ENCODE results near the gene LYST. TPM values are rescaled to one million over a fixed set of nuclear protein-coding genes. Genes with fewer than 3 reads are reported as not detected.

Gene LYST
- polyA plus RNA-seq, 3 donors = 46.3 to 128 (median 67.9) TPM

- Histone ChIP-seq H3K4me1 (ENCODE audit: control insufficient read depth in 1 of 2, insufficient read depth in 2 of 2, low read length in 2 of 2) (peaks cover 76 to 95% of the 10 kb centered on the region in 2 donors), H4K20me1 (ENCODE audit: insufficient read depth, low read length) (peaks cover 98% of the 10 kb centered on the region), H3K27me3 (ENCODE audit: control insufficient read depth in 2 of 2, insufficient read depth in 2 of 2, low read length in 2 of 2) (no peaks in the 10 kb centered on the region), H3K4me2 (replicated peaks; ENCODE audit: extremely low read depth, low read length, poor library complexity, severe bottlenecking) (peak overlapping the region; percentile 9), H3K9ac (ENCODE audit: insufficient read depth, low read length, poor library complexity, severe bottlenecking) (no peak overlapping the region), H3K36me3 (replicated peaks in 1 of 2; ENCODE audit: control insufficient read depth in 1 of 2, insufficient read depth in 2 of 2, low read length in 2 of 2) (no peaks in the 10 kb centered on the region), H3K79me2 (ENCODE audit: insufficient read depth, low read length) (peaks cover 100% of the 10 kb centered on the region), H3K4me3 (replicated peaks in 1 of 3; ENCODE audit: low read depth in 2 of 3, low read length in 3 of 3) (peak overlapping the region in 1 of 3 experiments; percentile 8), H2AFZ (ENCODE audit: insufficient read depth, low read depth, low read length, poor library complexity, severe bottlenecking) (no peak overlapping the region), H3K9me3 (replicated peaks in 1 of 2; ENCODE audit: control insufficient read depth in 1 of 2, insufficient read depth in 1 of 2, low read length in 2 of 2) (no peaks in the 10 kb centered on the region), H3K27ac (ENCODE audit: low read depth in 1 of 2, low read length in 2 of 2) (peak overlapping the region in 1 of 2 donors; percentile 77)
- H3K36me3 Mint-ChIP-seq = peaks cover 27 to 31% of the 10 kb centered on the region in 2 donors
- no peak overlapping the region for H3K4me3 Mint-ChIP-seq
- no CpG with 5 or more reads among the region's 2 CpGs for WGBS (ENCODE audit: insufficient coverage)
- intact Hi-C loops (cut with micrococcal nuclease) = no loop called here
- peak overlapping the region; percentile 16 to 74 (median 37) for H3K27ac Mint-ChIP-seq
- H3K27me3 Mint-ChIP-seq (ENCODE audit: low read depth in 3 of 3) = no peaks in the 10 kb centered on the region
- DNase-seq = peak in 2 of 3 donors; percentile 62 to 67
- H3K4me1 Mint-ChIP-seq = peaks cover 87% of the 10 kb centered on the region
- TF ChIP-seq CTCF (IDR thresholded peaks at IDR 0.05) = peak; percentile 67
- H3K9me3 Mint-ChIP-seq = peaks cover 0 to 2% (median 0%) of the 10 kb centered on the region in 7 donors
These were observed 23.2 kb downstream of the LYST start for GRCh38 chr1:235843461-235843961.

DNA sequence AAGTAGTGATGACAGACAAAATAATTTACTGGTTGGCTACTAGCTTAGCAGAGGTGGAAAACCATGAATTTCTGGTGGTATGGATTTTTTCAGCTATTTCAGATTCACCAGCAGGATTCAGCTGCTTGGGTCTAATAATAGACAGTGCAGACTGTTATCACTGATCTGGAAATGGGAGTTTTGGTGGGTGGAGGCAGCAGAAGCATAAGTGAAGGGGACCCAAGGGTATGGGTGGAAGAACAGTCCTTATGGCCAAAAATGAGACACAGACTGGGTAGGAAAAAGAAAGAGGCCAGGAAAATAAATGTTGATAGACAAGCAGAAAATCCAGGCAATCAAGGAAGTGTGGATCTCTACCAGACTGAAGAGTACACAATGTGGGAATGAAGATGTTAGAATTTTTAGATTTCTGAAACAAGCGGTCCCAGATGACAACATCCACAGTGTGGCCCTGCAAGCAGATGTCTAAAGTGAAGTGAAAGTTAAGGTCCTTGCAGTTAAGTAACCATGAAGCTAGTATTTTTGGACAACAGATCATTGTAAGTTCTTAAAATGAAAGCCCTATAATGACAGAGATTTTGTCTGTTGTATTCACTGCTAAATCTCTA is 24.7 kb downstream of the LYST start:
- peaks cover 74% of the 10 kb centered on the region for H3K4me1 Mint-ChIP-seq
- intact Hi-C loops (cut with micrococcal nuclease) = no loop called here
- H3K4me2 ChIP-seq (replicated peaks; ENCODE audit: extremely low read depth, low read length, poor library complexity, severe bottlenecking) = peak overlapping the region; percentile 33

More for the DNA sequence above, 24.7 kb downstream of the LYST start:
- Histone ChIP-seq H3K36me3 (replicated peaks in 1 of 2; ENCODE audit: control insufficient read depth in 1 of 2, insufficient read depth in 2 of 2, low read length in 2 of 2) (no peaks in the 10 kb centered on the region), H4K20me1 (ENCODE audit: insufficient read depth, low read length) (peaks cover 98% of the 10 kb centered on the region), H3K27me3 (ENCODE audit: control insufficient read depth in 2 of 2, insufficient read depth in 2 of 2, low read length in 2 of 2) (no peaks in the 10 kb centered on the region), H3K79me2 (ENCODE audit: insufficient read depth, low read length) (peaks cover 100% of the 10 kb centered on the region), H3K9me3 (replicated peaks in 1 of 2; ENCODE audit: control insufficient read depth in 1 of 2, insufficient read depth in 1 of 2, low read length in 2 of 2) (no peaks in the 10 kb centered on the region), H3K9ac (ENCODE audit: insufficient read depth, low read length, poor library complexity, severe bottlenecking) (no peak overlapping the region), H3K4me3 (replicated peaks in 1 of 3; ENCODE audit: low read depth in 2 of 3, low read length in 3 of 3) (peak overlapping the region in 1 of 3 experiments; percentile 19), H2AFZ (ENCODE audit: insufficient read depth, low read depth, low read length, poor library complexity, severe bottlenecking) (no peak overlapping the region), H3K27ac (ENCODE audit: low read depth in 1 of 2, low read length in 2 of 2) (peak overlapping the region in 1 of 2 donors; percentile 77), H3K4me1 (ENCODE audit: control insufficient read depth in 1 of 2, insufficient read depth in 2 of 2, low read length in 2 of 2) (peaks cover 79 to 95% of the 10 kb centered on the region in 2 donors)
- peak overlapping the region; percentile 67 to 87 (median 76) for H3K27ac Mint-ChIP-seq
- no peak for DNase-seq
- peaks cover 27% of the 10 kb centered on the region in 2 donors for H3K36me3 Mint-ChIP-seq
- WGBS (ENCODE audit: insufficient coverage) = 0% methylated on average over 1 of the region's 1 CpG
- no peak for TF ChIP-seq CTCF (IDR thresholded peaks at IDR 0.05)
- H3K4me3 Mint-ChIP-seq = peak overlapping the region in 1 of 2 donors; percentile 50
- no peaks in the 10 kb centered on the region for H3K27me3 Mint-ChIP-seq (ENCODE audit: low read depth in 3 of 3)
- no peaks in the 10 kb centered on the region for H3K9me3 Mint-ChIP-seq

All from CD14-positive monocyte (primary cell).